ENCODE results near the gene FAM240A. TPM values are rescaled to one million over a fixed set of nuclear protein-coding genes. Genes with fewer than 3 reads are reported as not detected.

FAM240A gene
- total and polyA plus RNA-seq, 2 donors from 2014 or later, result 0.44 TPM; not detected in 1

GRCh38 chr3:46609212-46609721 lies 3.1 kb upstream of the FAM240A start:
- Histone ChIP-seq H3K9ac (ENCODE audit: low read length in 3 of 3) (no peak overlapping the region), H3K36me3 (ENCODE audit: control insufficient read depth in 2 of 3, insufficient read depth in 3 of 3, low read length in 3 of 3) (no peaks in the 10 kb centered on the region), H3K27ac (ENCODE audit: low read depth in 2 of 2, low read length in 2 of 2) (peak overlapping the region in 1 of 2 donors; percentile 28), H3K27me3 (ENCODE audit: control insufficient read depth, insufficient read depth, low read length) (no peaks in the 10 kb centered on the region), H3K4me1 (ENCODE audit: control insufficient read depth in 2 of 3, insufficient read depth in 2 of 3, low read depth in 1 of 3, low read length in 3 of 3) (peaks cover 0 to 7% (median 0%) of the 10 kb centered on the region in 3 donors), H3K4me3 (ENCODE audit: low read length in 3 of 3) (no peak overlapping the region), H3K9me3 (ENCODE audit: control insufficient read depth in 2 of 3, insufficient read depth in 1 of 3, low read length in 3 of 3) (no peaks in the 10 kb centered on the region)
- intact Hi-C loops (cut with DNase I), result no loop called here
- TF ChIP-seq CTCF (IDR thresholded peaks at IDR 0.05; ENCODE audit: borderline replicate concordance, extremely low read depth, insufficient read depth), result no peak
- FAIRE-seq, result no peak
- peak in 3 of 5 donors; percentile 25 to 38 (median 33) for DNase-seq

GRCh38 chr3:46609944-46610722 lies 2.2 kb upstream of the FAM240A start:
- no peak overlapping the region for H3K27ac ChIP-seq (ENCODE audit: low read depth in 2 of 2, low read length in 2 of 2)
- intact Hi-C loops (cut with DNase I), result no loop called here
- no peak for FAIRE-seq

GRCh38 chr3:46613313-46614005 lies 1.1 kb downstream of the FAM240A start:
- H3K4me3 ChIP-seq (ENCODE audit: low read length in 3 of 3), result no peak overlapping the region
- no peak for DNase-seq
- intact Hi-C loops (cut with DNase I), result no loop called here
- no peak for FAIRE-seq
- no peaks in the 10 kb centered on the region for H3K27me3 ChIP-seq (ENCODE audit: control insufficient read depth, insufficient read depth, low read length)
- TF ChIP-seq CTCF (IDR thresholded peaks at IDR 0.05; ENCODE audit: borderline replicate concordance, extremely low read depth, insufficient read depth), result no peak
- H3K27ac ChIP-seq (ENCODE audit: low read depth in 2 of 2, low read length in 2 of 2), result no peak overlapping the region
- no peaks in the 10 kb centered on the region for H3K36me3 ChIP-seq (ENCODE audit: control insufficient read depth in 2 of 3, insufficient read depth in 3 of 3, low read length in 3 of 3)
- peaks cover 0 to 7% (median 0%) of the 10 kb centered on the region in 3 donors for H3K4me1 ChIP-seq (ENCODE audit: control insufficient read depth in 2 of 3, insufficient read depth in 2 of 3, low read depth in 1 of 3, low read length in 3 of 3)
- no peak overlapping the region for H3K9ac ChIP-seq (ENCODE audit: low read length in 3 of 3)
- no peaks in the 10 kb centered on the region for H3K9me3 ChIP-seq (ENCODE audit: control insufficient read depth in 2 of 3, insufficient read depth in 1 of 3, low read length in 3 of 3)

More at GRCh38 chr3:46609944-46610722, 2.2 kb upstream of the FAM240A start:
- Histone ChIP-seq H3K9me3 (ENCODE audit: control insufficient read depth in 2 of 3, insufficient read depth in 1 of 3, low read length in 3 of 3) (no peaks in the 10 kb centered on the region), H3K4me1 (ENCODE audit: control insufficient read depth in 2 of 3, insufficient read depth in 2 of 3, low read depth in 1 of 3, low read length in 3 of 3) (peaks cover 0 to 7% (median 0%) of the 10 kb centered on the region in 3 donors), H3K9ac (ENCODE audit: low read length in 3 of 3) (no peak overlapping the region), H3K4me3 (ENCODE audit: low read length in 3 of 3) (no peak overlapping the region), H3K36me3 (ENCODE audit: control insufficient read depth in 2 of 3, insufficient read depth in 3 of 3, low read length in 3 of 3) (no peaks in the 10 kb centered on the region), H3K27me3 (ENCODE audit: control insufficient read depth, insufficient read depth, low read length) (no peaks in the 10 kb centered on the region)
- TF ChIP-seq CTCF (IDR thresholded peaks at IDR 0.05; ENCODE audit: borderline replicate concordance, extremely low read depth, insufficient read depth), result no peak
- peak in 1 of 5 donors; percentile 12 for DNase-seq
